HAP-1 (cell line): ENCODE measurements around the gene RUNX1.

Experiments used
- DNase-seq, 2 experiments: peaks; one replicate each; pipeline ENCODE4 v3.0.0-alpha.2; 2016 to 2020; ENCODE audit warnings: low spot score in 2 of 2
- H3K27me3 ChIP-seq: fragments of 250-450 bp; sonication (Bioruptor Pico); 2 replicates; pipeline ENCODE4 v1.5.1; 2020; ENCODE audit warnings: low read depth, mild to moderate bottlenecking, moderate library complexity
- H3K36me3 ChIP-seq: fragments of 250-450 bp; sonication (Bioruptor Pico); replicated peaks from 2 replicates; pipeline ENCODE4 v1.5.1; 2020; ENCODE audit warnings: mild to moderate bottlenecking
- H3K4me1 ChIP-seq: fragments of 250-450 bp; sonication (Bioruptor Pico); 2 replicates; pipeline ENCODE4 v1.5.1; 2020; ENCODE audit warnings: mild to moderate bottlenecking
- H3K4me3 ChIP-seq: fragments of 250-450 bp; sonication (Bioruptor Pico); 2 replicates; pipeline ENCODE4 v1.5.1; 2020; ENCODE audit warnings: mild to moderate bottlenecking, moderate library complexity
- H3K9me3 ChIP-seq: fragments of 250-450 bp; sonication (Bioruptor Pico); 2 replicates; pipeline ENCODE4 v1.5.1; 2020; ENCODE audit warnings: mild to moderate bottlenecking, moderate library complexity
- in situ Hi-C: fragments of 300-500 bp; cut with MboI; formaldehyde crosslinking; loops from 3 replicates; pipeline ENCODE4 v1.14.3; 2020; ENCODE audit warnings: low sequenced_read_pairs, inconsistent platforms, mixed read lengths

The RUNX1 gene

GRCh38 chr21:34983680-34984086 lies 65.4 kb downstream of the RUNX1 start:
- no peak for DNase-seq
- H3K4me3 ChIP-seq: no peak overlapping the region
- no peaks in the 10 kb centered on the region for H3K36me3 ChIP-seq
- no peaks in the 10 kb centered on the region for H3K27me3 ChIP-seq
- in situ Hi-C loops: no loop called here
- H3K9me3 ChIP-seq: no peaks in the 10 kb centered on the region
- no peaks in the 10 kb centered on the region for H3K4me1 ChIP-seq

GRCh38 chr21:34981791-34982190 lies 67.3 kb downstream of the RUNX1 start:
- no peaks in the 10 kb centered on the region for H3K4me1 ChIP-seq
- no peaks in the 10 kb centered on the region for H3K27me3 ChIP-seq
- no peak for DNase-seq
- in situ Hi-C loops: no loop called here
- no peaks in the 10 kb centered on the region for H3K36me3 ChIP-seq
- H3K4me3 ChIP-seq: no peak overlapping the region
- H3K9me3 ChIP-seq: no peaks in the 10 kb centered on the region

- in situ Hi-C loops: no loop called here
- no peaks in the 10 kb centered on the region for H3K27me3 ChIP-seq
- no peak overlapping the region for H3K4me3 ChIP-seq
- H3K4me1 ChIP-seq: no peaks in the 10 kb centered on the region
- DNase-seq: no peak
- no peaks in the 10 kb centered on the region for H3K9me3 ChIP-seq
- no peaks in the 10 kb centered on the region for H3K36me3 ChIP-seq
Observed at GRCh38 chr21:34980423-34981115, 68.5 kb downstream of the RUNX1 start.

GRCh38 chr21:34979383-34979782 lies 69.7 kb downstream of the RUNX1 start:
- Histone ChIP-seq H3K27me3 (no peaks in the 10 kb centered on the region), H3K36me3 (no peaks in the 10 kb centered on the region), H3K4me1 (no peaks in the 10 kb centered on the region), H3K9me3 (no peaks in the 10 kb centered on the region), H3K4me3 (no peak overlapping the region)
- no peak for DNase-seq
- in situ Hi-C loops: no loop called here

- no peak overlapping the region for H3K4me3 ChIP-seq
- H3K4me1 ChIP-seq: no peaks in the 10 kb centered on the region
- H3K36me3 ChIP-seq: no peaks in the 10 kb centered on the region
- no peaks in the 10 kb centered on the region for H3K27me3 ChIP-seq
- DNase-seq: no peak
- H3K9me3 ChIP-seq: no peaks in the 10 kb centered on the region
- in situ Hi-C loops: no loop called here
Observed at GRCh38 chr21:34977333-34977732, 71.8 kb downstream of the RUNX1 start.

GRCh38 chr21:34974162-34974981 lies 74.7 kb downstream of the RUNX1 start:
- no peak overlapping the region for H3K4me3 ChIP-seq
- H3K36me3 ChIP-seq: no peaks in the 10 kb centered on the region
- in situ Hi-C loops: no loop called here
- no peaks in the 10 kb centered on the region for H3K9me3 ChIP-seq
- no peaks in the 10 kb centered on the region for H3K4me1 ChIP-seq
- DNase-seq: no peak
- no peaks in the 10 kb centered on the region for H3K27me3 ChIP-seq

GRCh38 chr21:34973685-34974084 lies 75.4 kb downstream of the RUNX1 start:
- in situ Hi-C loops: no loop called here
- Histone ChIP-seq H3K36me3 (no peaks in the 10 kb centered on the region), H3K27me3 (no peaks in the 10 kb centered on the region), H3K9me3 (no peaks in the 10 kb centered on the region), H3K4me1 (no peaks in the 10 kb centered on the region), H3K4me3 (no peak overlapping the region)
- DNase-seq: no peak

- Histone ChIP-seq H3K27me3 (no peaks in the 10 kb centered on the region), H3K4me3 (no peak overlapping the region), H3K9me3 (no peaks in the 10 kb centered on the region), H3K36me3 (no peaks in the 10 kb centered on the region), H3K4me1 (no peaks in the 10 kb centered on the region)
- no peak for DNase-seq
- in situ Hi-C loops: no loop called here
Observed at GRCh38 chr21:34971656-34972055, 77.4 kb downstream of the RUNX1 start.

- no peaks in the 10 kb centered on the region for H3K9me3 ChIP-seq
- DNase-seq: no peak
- H3K4me3 ChIP-seq: no peak overlapping the region
- H3K36me3 ChIP-seq: no peaks in the 10 kb centered on the region
- in situ Hi-C loops: no loop called here
- H3K27me3 ChIP-seq: no peaks in the 10 kb centered on the region
- H3K4me1 ChIP-seq: no peaks in the 10 kb centered on the region
Observed at GRCh38 chr21:34970566-34970965, 78.5 kb downstream of the RUNX1 start.

GRCh38 chr21:34970167-34970500 lies 79.0 kb downstream of the RUNX1 start:
- no peak for DNase-seq
- Histone ChIP-seq H3K4me1 (no peaks in the 10 kb centered on the region), H3K9me3 (no peaks in the 10 kb centered on the region), H3K36me3 (no peaks in the 10 kb centered on the region), H3K27me3 (no peaks in the 10 kb centered on the region), H3K4me3 (no peak overlapping the region)
- in situ Hi-C loops: no loop called here

- DNase-seq: no peak
- Histone ChIP-seq H3K9me3 (no peaks in the 10 kb centered on the region), H3K4me1 (no peaks in the 10 kb centered on the region), H3K36me3 (no peaks in the 10 kb centered on the region), H3K27me3 (no peaks in the 10 kb centered on the region), H3K4me3 (no peak overlapping the region)
- in situ Hi-C loops: no loop called here
Observed at GRCh38 chr21:34969423-34970166, 79.5 kb downstream of the RUNX1 start.

GRCh38 chr21:34968414-34969333 lies 80.4 kb downstream of the RUNX1 start:
- Histone ChIP-seq H3K36me3 (no peaks in the 10 kb centered on the region), H3K4me3 (no peak overlapping the region), H3K9me3 (no peaks in the 10 kb centered on the region), H3K27me3 (no peaks in the 10 kb centered on the region), H3K4me1 (no peaks in the 10 kb centered on the region)
- in situ Hi-C loops: no loop called here
- no peak for DNase-seq

- in situ Hi-C loops: no loop called here
- no peaks in the 10 kb centered on the region for H3K9me3 ChIP-seq
- no peak overlapping the region for H3K4me3 ChIP-seq
- no peaks in the 10 kb centered on the region for H3K4me1 ChIP-seq
- H3K36me3 ChIP-seq: no peaks in the 10 kb centered on the region
- no peak for DNase-seq
- no peaks in the 10 kb centered on the region for H3K27me3 ChIP-seq
Observed at GRCh38 chr21:34967509-34968289, 81.4 kb downstream of the RUNX1 start.
